OCI-LY3 (cell line): ENCODE data around the gene SORL1.

ENCODE experiments used
- H2AFZ ChIP-seq: fragments of 200-600, 300-600 bp; shearing (Covaris generic); 2 replicates; pipeline ENCODE4 v1.6.0; 2014; ENCODE audit warnings: antibody characterized with exemption, low read depth, low read length
- H3K27ac ChIP-seq: fragments of 200-600, 300-600 bp; sonication (generic); 2 replicates; pipeline ENCODE4 v1.5.1; 2014; ENCODE audit warnings: mild to moderate bottlenecking, low read length, moderate library complexity, mixed read lengths
- H3K27me3 ChIP-seq: fragments of 200-600, 300-600 bp; sonication (generic); 2 replicates; pipeline ENCODE4 v1.6.1; 2014; ENCODE audit warnings: low read depth, low read length, mixed read lengths
- H3K36me3 ChIP-seq: fragments of 200-600, 300-600 bp; sonication (generic); replicated peaks from 2 replicates; pipeline ENCODE3; 2014; ENCODE audit warnings: low read depth, low read length, mixed read lengths
- H3K4me1 ChIP-seq: fragments of 300-600, 200-600 bp; sonication (generic); 2 replicates; pipeline ENCODE4 v1.6.1; 2014; ENCODE audit warnings: low read length, mixed read lengths
- H3K4me2 ChIP-seq: fragments of 200-600, 300-600 bp; sonication (generic); 2 replicates; pipeline ENCODE4 v1.6.1; 2014; ENCODE audit warnings: low read length, mixed read lengths
- H3K4me3 ChIP-seq: fragments of 300-600, 200-600 bp; sonication (generic); 2 replicates; pipeline ENCODE4 v1.5.1; 2014; ENCODE audit warnings: antibody characterized with exemption, mild to moderate bottlenecking, low read length, moderate library complexity
- H3K79me2 ChIP-seq: fragments of 300-600, 200-600 bp; shearing (Covaris generic); 2 replicates; pipeline ENCODE4 v1.6.1; 2014; ENCODE audit warnings: mild to moderate bottlenecking, low read length, mixed read lengths
- H3K9ac ChIP-seq: fragments of 300-600, 200-600 bp; shearing (Covaris generic); 2 replicates; pipeline ENCODE4 v1.6.0; 2014; ENCODE audit warnings: mild to moderate bottlenecking, low read length, moderate library complexity
- H3K9me3 ChIP-seq: fragments of 200-600, 300-600 bp; shearing (Covaris generic); 2 replicates; pipeline ENCODE4 v1.6.1; 2014; ENCODE audit warnings: low read length, mixed read lengths; ENCODE audit not compliant: insufficient read depth
- H4K20me1 ChIP-seq: fragments of 200-600, 300-600 bp; sonication (generic); 2 replicates; pipeline ENCODE4 v1.6.1; 2016; ENCODE audit warnings: low read length, mixed read lengths; ENCODE audit not compliant: insufficient read depth
- CTCF ChIP-seq: fragments of 200-600, 300-600 bp; sonication (generic); IDR thresholded peaks from 2 replicates; pipeline ENCODE4 v1.5.1; 2014; ENCODE audit warnings: antibody characterized with exemption, low read length, low read depth
- EZH2phosphoT487 ChIP-seq: fragments of 200-600 bp; shearing (Covaris generic); IDR thresholded peaks from 2 replicates; pipeline ENCODE4 v1.6.1; 2018; ENCODE audit warnings: antibody characterized with exemption, mixed run types, low read depth

SORL1 gene

DNA sequence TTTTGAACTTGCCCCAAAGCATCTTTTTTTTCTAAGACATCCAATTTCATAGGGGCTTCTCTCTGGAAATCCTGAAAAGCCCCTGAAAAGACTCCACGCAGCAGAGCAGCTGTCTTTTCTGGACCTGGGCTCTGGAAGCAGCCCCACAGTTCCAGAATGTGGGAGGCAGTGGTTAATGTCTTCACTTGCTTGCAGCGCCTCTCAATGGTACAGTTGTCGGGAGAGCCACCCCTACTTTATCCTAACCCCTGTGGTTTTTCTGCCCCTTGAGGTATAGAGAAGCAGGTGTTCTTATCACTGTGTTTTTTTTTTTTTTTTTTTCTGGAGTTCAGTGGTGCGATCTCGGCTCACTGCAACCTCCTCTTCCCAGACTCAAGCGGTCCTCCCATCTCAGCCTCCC, 84.0 kb downstream of the SORL1 start:
- H3K9me3 ChIP-seq: no peaks in the 10 kb centered on the region
- no peak overlapping the region for H3K4me2 ChIP-seq
- H4K20me1 ChIP-seq: peaks cover 27% of the 10 kb centered on the region; the same call in 1 of the 2 replicates
- no peak overlapping the region for H3K9ac ChIP-seq
- H3K27me3 ChIP-seq: no peaks in the 10 kb centered on the region
- H3K4me3 ChIP-seq: no peak overlapping the region
- peaks cover 44% of the 10 kb centered on the region for H3K4me1 ChIP-seq
- H3K36me3 ChIP-seq: peaks cover 85% of the 10 kb centered on the region
- TF ChIP-seq EZH2phosphoT487: no peak
- TF ChIP-seq CTCF: no peak
- no peak overlapping the region for H2AFZ ChIP-seq
- peaks cover 19% of the 10 kb centered on the region for H3K79me2 ChIP-seq
- H3K27ac ChIP-seq: no peak overlapping the region

- Histone ChIP-seq H3K27me3 (no peaks in the 10 kb centered on the region), H3K4me2 (no peak overlapping the region), H3K79me2 (peaks cover 9% of the 10 kb centered on the region), H4K20me1 (peaks cover 17% of the 10 kb centered on the region; the same call in 1 of the 2 replicates), H3K27ac (0 out of 2 replicates have a peak overlapping the region, but pooled peaks have one; percentile 21), H3K9ac (no peak overlapping the region), H3K9me3 (no peaks in the 10 kb centered on the region), H3K4me3 (no peak overlapping the region), H2AFZ (no peak overlapping the region), H3K4me1 (peaks cover 38% of the 10 kb centered on the region), H3K36me3 (peaks cover 83% of the 10 kb centered on the region)
- TF ChIP-seq EZH2phosphoT487 (no peak), CTCF (no peak)
Observed at GRCh38 chr11:121538054-121538453, 85.9 kb downstream of the SORL1 start.

DNA sequence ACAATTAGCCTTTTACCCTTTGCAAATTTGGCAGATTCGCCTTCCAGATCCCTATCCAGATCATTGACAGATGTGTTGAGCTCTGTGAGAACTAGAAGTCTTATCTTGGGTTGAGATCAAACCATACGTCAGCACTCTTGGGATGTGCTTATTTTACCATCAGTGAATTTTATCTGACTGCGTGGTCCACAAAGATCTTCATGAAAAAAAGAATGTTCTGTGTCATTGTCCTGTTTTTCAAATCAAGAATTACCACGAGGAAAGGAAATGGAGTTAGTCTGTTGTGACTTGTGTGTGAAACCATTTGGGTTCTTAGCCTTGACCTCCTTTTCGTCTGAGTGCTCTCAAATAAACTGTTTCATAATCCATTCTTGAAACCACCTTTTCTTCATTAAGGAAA, 86.9 kb downstream of the SORL1 start:
- no peak overlapping the region for H3K27ac ChIP-seq
- H3K79me2 ChIP-seq: peaks cover 3% of the 10 kb centered on the region
- H3K4me2 ChIP-seq: no peak overlapping the region
- H3K4me1 ChIP-seq: peaks cover 38% of the 10 kb centered on the region
- no peak overlapping the region for H3K4me3 ChIP-seq
- peaks cover 23% of the 10 kb centered on the region for H4K20me1 ChIP-seq
- no peaks in the 10 kb centered on the region for H3K27me3 ChIP-seq
- no peaks in the 10 kb centered on the region for H3K9me3 ChIP-seq
- H3K9ac ChIP-seq: no peak overlapping the region
- peaks cover 83% of the 10 kb centered on the region for H3K36me3 ChIP-seq
- no peak overlapping the region for H2AFZ ChIP-seq
- TF ChIP-seq CTCF: no peak
- no peak for TF ChIP-seq EZH2phosphoT487

GRCh38 chr11:121540627-121541026, 88.5 kb downstream of the SORL1 start:
- no peak overlapping the region for H3K27ac ChIP-seq
- H4K20me1 ChIP-seq: peaks cover 19% of the 10 kb centered on the region
- no peak overlapping the region for H3K4me2 ChIP-seq
- peaks cover 83% of the 10 kb centered on the region for H3K36me3 ChIP-seq
- peaks cover 14% of the 10 kb centered on the region for H3K79me2 ChIP-seq
- no peak overlapping the region for H3K9ac ChIP-seq
- no peaks in the 10 kb centered on the region for H3K27me3 ChIP-seq
- peaks cover 38% of the 10 kb centered on the region for H3K4me1 ChIP-seq
- no peak for TF ChIP-seq EZH2phosphoT487
- TF ChIP-seq CTCF: no peak
- H3K4me3 ChIP-seq: no peak overlapping the region
- H2AFZ ChIP-seq: no peak overlapping the region
- H3K9me3 ChIP-seq: no peaks in the 10 kb centered on the region
